K562 (cell line): Measurements from ENCODE around the gene PDE6H.

Experiments used
- JUN ChIP-seq, 2 experiments: sonication (generic) in 1 of 2; formaldehyde crosslinking in 1 of 2; IDR thresholded peaks; 2 replicates each; pipeline versions ENCODE4 v1.6.1 to v1.8.0; 2012 to 2022; ENCODE audit warnings: borderline replicate concordance in 2 of 2, mild to moderate bottlenecking in 2 of 2, improper control_type of control experiment in 1 of 2, low read depth in 1 of 2, low read length in 1 of 2, missing genetic modification reagents in 1 of 2
- NFATC3 ChIP-seq: fragments of 450-650 bp; IDR thresholded peaks from 2 replicates; pipeline ENCODE4 v1.6.1; 2017; ENCODE audit warnings: mild to moderate bottlenecking
- TCF7 ChIP-seq: sonication (generic); IDR thresholded peaks from 2 replicates; pipeline ENCODE4 v1.6.1; 2016; ENCODE audit warnings: antibody characterized with exemption, borderline replicate concordance
- ZNF121 ChIP-seq: sonication (generic); formaldehyde crosslinking; conservative IDR thresholded peaks from 2 replicates; pipeline ENCODE4 v1.8.0; 2022; ENCODE audit warnings: missing genetic modification reagents
- ZNF174 ChIP-seq: fragments of 250-450 bp; sonication (Bioruptor Pico); IDR thresholded peaks from 2 replicates; pipeline ENCODE4 v1.4.0; 2020; ENCODE audit warnings: mild to moderate bottlenecking
- ZNF217 ChIP-seq: sonication (generic); formaldehyde crosslinking; IDR thresholded peaks from 2 replicates; pipeline ENCODE4 v1.8.0; 2022; ENCODE audit warnings: mild to moderate bottlenecking, missing genetic modification reagents
- ZNF282 ChIP-seq: sonication (generic); formaldehyde crosslinking; IDR thresholded peaks from 2 replicates; pipeline ENCODE4 v1.8.1; 2023; ENCODE audit warnings: missing genetic modification reagents
- ZNF311 ChIP-seq: fragments of 250-450 bp; sonication (Bioruptor Pico); IDR thresholded peaks from 2 replicates; pipeline ENCODE4 v1.4.0; 2020; ENCODE audit warnings: mild to moderate bottlenecking, moderate library complexity
- ZNF584 ChIP-seq: fragments of 200-800 bp; sonication (Bioruptor generic); IDR thresholded peaks from 2 replicates; pipeline ENCODE4 v1.6.1; 2016; ENCODE audit warnings: low read depth, mild to moderate bottlenecking, missing genetic modification characterization, missing compliant biosample characterization
- ZNF764 ChIP-seq: fragments of 250-450 bp; sonication (Bioruptor Pico); IDR thresholded peaks from 2 replicates; pipeline ENCODE4 v1.4.0; 2020; ENCODE audit warnings: low read depth, mild to moderate bottlenecking, moderate library complexity
- TF ChIP-seq, protein P1 (sequence below), 3 experiments: IDR thresholded peaks in 2 of 3; conservative IDR thresholded peaks in 1 of 3; 2 replicates each; pipeline ENCODE4 v1.5.1; 2011 to 2012; ENCODE audit warnings: low read length in 3 of 3, mild to moderate bottlenecking in 3 of 3, control low read depth in 2 of 3, improper control_type of control experiment in 1 of 3, inconsistent platforms in 1 of 3, low read depth in 1 of 3, mixed read lengths in 1 of 3, moderate library complexity in 1 of 3; ENCODE audit not compliant: insufficient read depth in 2 of 3
- TF ChIP-seq, protein P2 (sequence below): fragments of 450-650 bp; IDR thresholded peaks from one replicate; pipeline ENCODE4 v1.6.1; 2018; ENCODE audit warnings: mild to moderate bottlenecking, moderate library complexity; ENCODE audit not compliant: partially characterized antibody
- TF ChIP-seq, protein P3 (sequence below): sonication (generic); formaldehyde crosslinking; IDR thresholded peaks from 2 replicates; pipeline ENCODE4 v1.5.0; 2020; ENCODE audit warnings: missing genetic modification reagents

DNA sequence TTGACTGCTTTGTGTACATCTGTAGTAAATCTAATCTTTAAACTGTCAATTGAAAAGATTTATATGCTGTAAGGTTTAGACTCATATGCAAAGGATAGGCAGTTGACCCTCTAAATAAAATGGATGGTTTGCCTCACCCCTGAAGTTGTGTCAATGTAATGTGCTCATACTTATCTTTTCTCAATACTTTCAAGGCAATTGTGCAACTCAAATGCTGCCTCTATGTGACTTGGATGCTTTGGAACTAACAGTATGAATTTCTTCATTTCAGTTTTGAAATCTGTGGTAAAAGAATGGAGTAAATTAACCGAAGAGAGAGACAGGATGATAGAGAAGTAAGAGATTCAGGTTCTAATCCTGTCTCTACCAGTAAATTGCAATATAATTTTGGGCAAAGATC is 9.7 kb downstream of the PDE6H start:
- TF ChIP-seq ZNF282 (CRISPR knock-in tag) (no peak), ZNF217 (no peak), ZNF174 (no peak), NFATC3 (no peak), JUN (IDR thresholded peaks at IDR 0.05; ENCODE audit: borderline replicate concordance, low read depth, low read length) (no peak), JUN (CRISPR knock-in tag; IDR thresholded peaks at IDR 0.05; ENCODE audit: borderline replicate concordance) (no peak), ZNF311 (CRISPR knock-in tag) (no peak), TCF7 (no peak), ZNF584 (CRISPR knock-in tag) (no peak), ZNF764 (CRISPR knock-in tag) (no peak), ZNF121 (CRISPR knock-in tag) (no peak)
- TF ChIP-seq, protein P1, sequence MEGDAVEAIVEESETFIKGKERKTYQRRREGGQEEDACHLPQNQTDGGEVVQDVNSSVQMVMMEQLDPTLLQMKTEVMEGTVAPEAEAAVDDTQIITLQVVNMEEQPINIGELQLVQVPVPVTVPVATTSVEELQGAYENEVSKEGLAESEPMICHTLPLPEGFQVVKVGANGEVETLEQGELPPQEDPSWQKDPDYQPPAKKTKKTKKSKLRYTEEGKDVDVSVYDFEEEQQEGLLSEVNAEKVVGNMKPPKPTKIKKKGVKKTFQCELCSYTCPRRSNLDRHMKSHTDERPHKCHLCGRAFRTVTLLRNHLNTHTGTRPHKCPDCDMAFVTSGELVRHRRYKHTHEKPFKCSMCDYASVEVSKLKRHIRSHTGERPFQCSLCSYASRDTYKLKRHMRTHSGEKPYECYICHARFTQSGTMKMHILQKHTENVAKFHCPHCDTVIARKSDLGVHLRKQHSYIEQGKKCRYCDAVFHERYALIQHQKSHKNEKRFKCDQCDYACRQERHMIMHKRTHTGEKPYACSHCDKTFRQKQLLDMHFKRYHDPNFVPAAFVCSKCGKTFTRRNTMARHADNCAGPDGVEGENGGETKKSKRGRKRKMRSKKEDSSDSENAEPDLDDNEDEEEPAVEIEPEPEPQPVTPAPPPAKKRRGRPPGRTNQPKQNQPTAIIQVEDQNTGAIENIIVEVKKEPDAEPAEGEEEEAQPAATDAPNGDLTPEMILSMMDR (IDR thresholded peaks at IDR 0.05 in 2 of 3, conservative IDR thresholded peaks at IDR 0.05 in 1 of 3; ENCODE audit: insufficient read depth in 2 of 3, low read depth in 1 of 3, low read length in 3 of 3), result no peak
- TF ChIP-seq, protein P2, sequence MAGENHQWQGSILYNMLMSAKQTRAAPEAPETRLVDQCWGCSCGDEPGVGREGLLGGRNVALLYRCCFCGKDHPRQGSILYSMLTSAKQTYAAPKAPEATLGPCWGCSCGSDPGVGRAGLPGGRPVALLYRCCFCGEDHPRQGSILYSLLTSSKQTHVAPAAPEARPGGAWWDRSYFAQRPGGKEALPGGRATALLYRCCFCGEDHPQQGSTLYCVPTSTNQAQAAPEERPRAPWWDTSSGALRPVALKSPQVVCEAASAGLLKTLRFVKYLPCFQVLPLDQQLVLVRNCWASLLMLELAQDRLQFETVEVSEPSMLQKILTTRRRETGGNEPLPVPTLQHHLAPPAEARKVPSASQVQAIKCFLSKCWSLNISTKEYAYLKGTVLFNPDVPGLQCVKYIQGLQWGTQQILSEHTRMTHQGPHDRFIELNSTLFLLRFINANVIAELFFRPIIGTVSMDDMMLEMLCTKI, result no peak
- TF ChIP-seq, protein P3, sequence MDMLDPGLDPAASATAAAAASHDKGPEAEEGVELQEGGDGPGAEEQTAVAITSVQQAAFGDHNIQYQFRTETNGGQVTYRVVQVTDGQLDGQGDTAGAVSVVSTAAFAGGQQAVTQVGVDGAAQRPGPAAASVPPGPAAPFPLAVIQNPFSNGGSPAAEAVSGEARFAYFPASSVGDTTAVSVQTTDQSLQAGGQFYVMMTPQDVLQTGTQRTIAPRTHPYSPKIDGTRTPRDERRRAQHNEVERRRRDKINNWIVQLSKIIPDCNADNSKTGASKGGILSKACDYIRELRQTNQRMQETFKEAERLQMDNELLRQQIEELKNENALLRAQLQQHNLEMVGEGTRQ (CRISPR knock-in tag), result no peak
